T-helper 17 cell (primary cell): Measurements from ENCODE around the gene THEMIS2. TPM values are rescaled to one million over a fixed set of nuclear protein-coding genes. Genes with fewer than 3 reads are reported as not detected.
"Not testable (repeated sequence)": the region's sequence is repeated elsewhere in the genome, so short reads cannot be mapped to it uniquely, and the experiment has no call there.

Experiments used
- ATAC-seq: fragments of 150-1000 bp; cut with Tn5 transposase; 2 replicates; pipeline ENCODE4 v1.10.0; 2021; ENCODE audit warnings: mild to moderate bottlenecking, moderate library complexity
- DNase-seq, 3 donors: peaks; one replicate each; pipeline versions ENCODE4 v3.0.0 to v3.0.0-alpha.2; 2020 to 2021
- H3K9me3 ChIP-seq: one replicate; pipeline ENCODE4 v1.7.0; 2013; ENCODE audit warnings: low read length, mild to moderate bottlenecking; ENCODE audit not compliant: control insufficient read depth, poor library complexity, severe bottlenecking
- H3K27ac Mint-ChIP-seq: one replicate; pipeline ENCODE4 v1.8.0; 2022; ENCODE audit warnings: mild to moderate bottlenecking, moderate library complexity, mixed read lengths
- H3K27me3 Mint-ChIP-seq: one replicate; pipeline ENCODE4 v1.8.0; 2022; ENCODE audit warnings: mixed read lengths
- H3K36me3 Mint-ChIP-seq: one replicate; pipeline ENCODE4 v1.8.0; 2022; ENCODE audit warnings: low read depth, mixed read lengths
- H3K4me1 Mint-ChIP-seq: one replicate; pipeline ENCODE4 v1.8.0; 2022; ENCODE audit warnings: mild to moderate bottlenecking, mixed read lengths
- H3K4me3 Mint-ChIP-seq: one replicate; pipeline ENCODE4 v1.8.0; 2022; ENCODE audit warnings: mild to moderate bottlenecking, moderate library complexity, mixed read lengths
- total RNA-seq, 4 donors: library from RNA in 2 of 4; stranded (reverse) in 2 of 4; gene quantifications; one replicate each; pipeline ENCODE4 v1.2.3 and lab custom pipeline; 2022 to 2026

Gene THEMIS2
- total RNA-seq, 2 donors from 2014 or later: 33.6 to 72.0 TPM

DNA sequence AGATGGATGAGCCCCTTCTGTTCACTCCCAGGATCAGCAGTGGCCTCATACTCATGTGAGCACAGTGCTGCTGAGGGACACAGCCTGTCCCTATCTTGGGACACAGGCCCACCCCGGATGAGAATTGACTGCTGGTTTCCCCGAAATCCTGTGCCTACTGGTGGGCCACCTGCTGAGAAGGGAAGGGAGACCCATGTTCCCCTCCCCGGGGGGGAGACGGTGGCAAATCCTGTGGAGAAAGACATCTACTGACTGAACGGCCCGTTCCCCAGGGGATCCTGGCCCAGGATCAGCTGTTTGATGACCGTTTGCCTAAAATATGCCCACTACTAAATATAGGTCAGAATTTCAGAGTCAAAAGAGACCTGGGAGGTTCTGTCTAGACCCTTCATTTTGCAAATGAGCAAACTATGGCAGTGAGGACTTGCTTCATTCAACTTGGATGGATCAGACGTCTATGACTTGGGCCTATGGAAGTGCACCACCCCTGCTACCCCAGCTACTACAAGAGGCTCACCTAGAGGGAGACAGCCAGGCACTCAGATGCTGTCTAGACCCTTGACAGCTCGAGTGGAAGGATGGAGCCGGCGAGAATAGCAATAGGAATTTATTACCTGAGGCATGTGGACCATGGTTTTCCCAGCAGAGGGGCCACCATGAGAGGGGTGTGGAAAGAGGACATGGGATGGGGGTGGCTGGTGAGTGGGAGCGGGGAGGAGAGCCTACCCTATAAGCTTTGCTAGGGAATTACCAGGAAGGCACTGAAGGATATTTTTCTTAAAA lies 15.6 kb upstream of the THEMIS2 start:
- no peak overlapping the region for H3K4me3 Mint-ChIP-seq
- H3K4me1 Mint-ChIP-seq: peaks cover 13% of the 10 kb centered on the region
- H3K9me3 ChIP-seq: no peaks in the 10 kb centered on the region
- ATAC-seq: no peak
- no peaks in the 10 kb centered on the region for H3K27me3 Mint-ChIP-seq
- DNase-seq: no peak
- no peaks in the 10 kb centered on the region for H3K36me3 Mint-ChIP-seq
- no peak overlapping the region for H3K27ac Mint-ChIP-seq

DNA sequence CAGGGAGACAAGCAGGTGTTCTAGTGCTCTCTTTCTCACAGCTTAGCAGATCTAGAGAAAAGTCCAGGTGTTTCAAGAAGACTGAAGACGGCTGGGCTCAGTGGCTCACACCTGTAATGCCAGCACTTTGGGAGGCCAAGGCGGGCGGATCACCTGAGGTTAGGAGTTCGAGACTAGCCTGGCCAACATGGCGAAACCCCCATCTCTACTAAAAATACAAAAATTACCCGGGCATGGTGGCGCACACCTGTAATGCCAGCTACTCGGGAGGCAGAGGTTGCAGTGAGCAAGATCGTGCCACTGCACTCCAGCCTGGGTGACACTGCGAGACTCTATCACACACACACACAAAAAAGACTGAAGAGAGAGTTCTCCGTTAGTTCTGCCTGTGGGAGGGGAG lies 14.8 kb upstream of the THEMIS2 start:
- Mint-ChIP-seq H3K4me1 (peaks cover 16% of the 10 kb centered on the region), H3K27ac (peak overlapping the region; percentile 41)
- not testable (repeated sequence) for DNase-seq, H3K9me3 ChIP-seq, H3K36me3 Mint-ChIP-seq, H3K4me3 Mint-ChIP-seq, ATAC-seq, H3K27me3 Mint-ChIP-seq

DNA sequence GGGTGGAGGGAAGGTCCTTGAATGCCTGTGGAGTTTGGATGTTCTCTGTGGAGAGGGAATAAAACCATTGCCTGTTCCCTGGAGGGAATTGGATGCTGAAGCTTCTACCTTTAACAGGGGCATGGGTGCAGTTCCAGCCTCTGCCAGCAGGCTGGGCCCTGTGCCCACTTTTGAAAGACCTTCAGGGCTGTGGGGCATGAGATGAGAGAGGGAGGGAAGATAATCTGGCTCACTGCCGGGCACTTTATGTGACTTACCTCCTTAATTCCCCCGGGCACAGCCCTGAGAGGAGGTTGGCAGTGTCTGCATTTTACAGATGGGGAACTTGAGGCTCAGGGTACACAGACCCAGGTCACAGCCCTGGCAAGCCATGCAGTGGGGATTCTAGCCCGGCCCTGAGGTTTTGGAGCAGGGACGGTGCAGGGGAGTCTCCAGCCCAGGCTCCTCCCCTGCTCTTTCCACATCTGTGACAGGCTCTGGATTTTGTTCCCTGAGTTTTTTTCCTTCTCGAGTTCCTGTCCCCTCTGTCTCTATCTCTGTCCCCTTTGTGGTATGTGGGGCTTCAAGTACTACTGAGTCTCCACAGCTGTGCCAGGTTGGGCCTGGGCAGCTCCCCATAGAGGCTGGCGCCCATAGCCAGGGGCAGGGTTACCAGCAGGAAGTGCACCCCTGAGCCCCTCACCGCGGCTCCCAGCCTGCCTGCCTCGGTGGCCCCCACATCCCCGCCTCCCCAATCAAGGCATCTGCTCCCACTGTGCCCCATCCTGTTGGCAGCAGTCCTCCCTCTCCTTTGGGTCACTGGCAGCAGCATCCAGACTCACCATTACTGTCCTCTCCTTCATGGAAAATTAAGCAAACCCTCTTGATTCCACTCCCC lies 14.0 kb upstream of the THEMIS2 start:
- ATAC-seq (peak; percentile 98), DNase-seq (peak; percentile 66 to 83 (median 69))
- Mint-ChIP-seq H3K27me3 (no peaks in the 10 kb centered on the region), H3K36me3 (no peaks in the 10 kb centered on the region), H3K4me3 (no peak overlapping the region), H3K4me1 (peaks cover 23% of the 10 kb centered on the region), H3K27ac (peak overlapping the region; percentile 41)
- H3K9me3 ChIP-seq: no peaks in the 10 kb centered on the region

DNA sequence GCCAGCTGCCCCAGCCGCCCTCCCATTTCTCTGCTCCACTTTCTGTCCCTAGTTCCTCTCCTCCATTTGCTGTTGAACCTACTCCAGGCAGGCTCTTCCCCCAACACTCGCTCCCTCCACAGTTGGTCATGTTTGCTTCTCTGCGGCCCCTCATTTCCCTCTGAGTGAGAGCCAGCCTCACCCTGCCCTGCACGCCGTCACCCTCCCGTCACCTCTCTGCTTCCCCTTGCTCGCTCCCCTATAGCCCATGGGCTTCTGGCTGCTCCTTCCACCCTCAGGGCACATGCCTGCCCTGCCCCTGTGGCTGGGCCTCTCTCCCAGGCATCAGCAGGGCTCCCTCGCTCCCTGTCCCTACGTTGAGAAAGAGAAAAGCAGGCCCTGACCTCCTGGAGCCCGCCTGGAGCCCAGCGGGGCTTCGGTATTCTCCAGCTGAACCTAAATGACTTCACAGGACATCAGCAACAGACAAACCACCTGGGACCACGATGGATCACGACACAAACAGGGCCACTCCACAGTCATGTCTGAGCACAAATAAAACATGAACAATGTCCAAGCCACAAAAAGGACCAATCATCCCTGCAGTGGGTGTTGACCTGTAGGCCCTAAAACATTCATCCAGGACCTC lies 13.3 kb upstream of the THEMIS2 start:
- Mint-ChIP-seq H3K27me3 (no peaks in the 10 kb centered on the region), H3K36me3 (no peaks in the 10 kb centered on the region), H3K27ac (no peak overlapping the region), H3K4me1 (peaks cover 27% of the 10 kb centered on the region), H3K4me3 (no peak overlapping the region)
- DNase-seq (no peak), ATAC-seq (no peak)
- no peaks in the 10 kb centered on the region for H3K9me3 ChIP-seq

DNA sequence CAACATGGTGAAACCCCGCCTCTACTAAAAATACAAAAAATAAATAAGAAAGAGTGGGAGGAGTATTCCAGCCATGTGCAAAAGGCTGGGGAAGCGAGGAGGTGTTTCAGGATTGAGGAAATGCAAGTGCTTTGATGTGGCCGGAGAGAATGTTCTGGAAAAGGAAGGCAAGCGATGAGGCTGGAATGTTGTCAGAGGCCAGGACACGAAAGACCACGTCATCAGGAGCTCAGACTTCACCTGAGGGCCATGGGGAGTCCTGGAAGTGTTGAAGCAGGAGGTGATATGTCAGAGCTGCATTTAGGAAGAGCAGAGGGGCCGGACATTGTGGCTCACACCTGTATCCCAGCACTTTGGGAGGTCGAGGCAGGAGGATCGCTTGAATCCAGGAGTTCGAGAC lies 10.9 kb upstream of the THEMIS2 start:
- H3K27ac Mint-ChIP-seq: peak overlapping the region; percentile 79
- no peaks in the 10 kb centered on the region for H3K36me3 Mint-ChIP-seq
- H3K4me1 Mint-ChIP-seq: peaks cover 32% of the 10 kb centered on the region
- H3K27me3 Mint-ChIP-seq: no peaks in the 10 kb centered on the region
- ATAC-seq (no peak), DNase-seq (no peak)
- no peaks in the 10 kb centered on the region for H3K9me3 ChIP-seq
- H3K4me3 Mint-ChIP-seq: no peak overlapping the region

DNA sequence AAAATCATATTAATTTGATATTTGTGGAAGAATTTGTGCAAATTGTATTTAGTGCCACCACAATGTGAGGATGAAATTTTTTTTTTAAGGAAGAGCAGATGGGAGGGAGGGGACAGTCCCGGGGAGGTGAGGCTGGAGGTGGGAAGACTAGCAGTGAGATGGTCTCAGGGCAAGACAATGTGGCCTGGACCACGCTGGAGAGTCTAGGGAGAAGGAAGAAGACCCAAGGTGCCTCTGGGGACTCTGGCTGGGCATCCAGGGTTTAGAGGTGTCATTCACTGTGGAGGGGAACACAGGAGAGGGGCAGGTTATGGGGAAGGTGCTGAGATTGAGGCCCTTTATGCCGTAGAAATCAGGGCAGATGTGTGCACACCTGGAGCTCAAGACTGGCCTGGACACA lies 10.3 kb upstream of the THEMIS2 start:
- Mint-ChIP-seq H3K4me3 (peak overlapping the region; percentile 63), H3K4me1 (peaks cover 33% of the 10 kb centered on the region), H3K27ac (no peak overlapping the region), H3K36me3 (no peaks in the 10 kb centered on the region), H3K27me3 (no peaks in the 10 kb centered on the region)
- DNase-seq: no peak
- H3K9me3 ChIP-seq: no peaks in the 10 kb centered on the region
- no peak for ATAC-seq

DNA sequence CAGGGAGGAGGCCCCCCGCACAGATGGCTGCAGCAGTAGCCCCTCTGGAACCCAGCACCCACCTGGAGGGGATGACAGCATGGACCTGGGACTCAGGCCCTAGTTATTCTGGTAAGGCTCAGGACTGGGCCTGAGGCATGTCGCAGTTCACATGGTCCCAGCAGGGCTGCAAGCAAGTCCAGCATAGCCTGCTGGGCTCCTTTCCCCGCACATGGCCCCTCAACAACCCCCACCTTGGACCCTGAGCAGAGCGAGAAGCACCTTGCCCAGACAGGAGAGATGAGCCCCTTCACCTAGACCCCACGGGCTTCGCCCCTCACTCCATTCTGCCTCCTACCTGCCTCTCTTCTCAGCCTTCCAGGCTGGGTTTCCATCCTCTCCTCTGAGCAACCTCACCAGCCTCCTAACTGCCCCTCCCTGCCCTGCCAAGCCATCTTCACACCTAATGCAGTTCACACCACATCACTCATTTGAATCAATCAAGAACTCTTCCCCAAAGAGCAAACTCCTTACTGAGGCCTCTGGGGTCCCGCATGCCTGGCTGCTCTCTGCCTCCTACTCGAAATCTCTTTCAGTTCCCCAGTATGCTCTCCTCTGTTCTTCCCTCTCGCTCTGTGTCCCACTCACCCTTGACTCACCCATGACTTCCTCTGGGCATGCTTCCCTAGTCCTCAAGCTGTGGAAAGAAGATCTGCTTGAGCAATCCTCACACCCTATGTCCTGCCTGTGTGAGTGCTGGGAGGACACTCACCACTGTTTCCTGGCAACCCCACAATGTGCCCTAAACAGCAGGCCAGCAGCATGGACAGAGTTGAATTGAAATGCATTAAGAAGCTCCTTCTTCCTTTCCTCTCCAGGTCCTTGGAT lies 9.4 kb upstream of the THEMIS2 start:
- DNase-seq (no peak), ATAC-seq (peak; percentile 37)
- Mint-ChIP-seq H3K4me1 (peaks cover 34% of the 10 kb centered on the region), H3K27ac (peak overlapping the region; percentile 96), H3K36me3 (no peaks in the 10 kb centered on the region), H3K27me3 (no peaks in the 10 kb centered on the region), H3K4me3 (peak overlapping the region; percentile 75)
- no peaks in the 10 kb centered on the region for H3K9me3 ChIP-seq

DNA sequence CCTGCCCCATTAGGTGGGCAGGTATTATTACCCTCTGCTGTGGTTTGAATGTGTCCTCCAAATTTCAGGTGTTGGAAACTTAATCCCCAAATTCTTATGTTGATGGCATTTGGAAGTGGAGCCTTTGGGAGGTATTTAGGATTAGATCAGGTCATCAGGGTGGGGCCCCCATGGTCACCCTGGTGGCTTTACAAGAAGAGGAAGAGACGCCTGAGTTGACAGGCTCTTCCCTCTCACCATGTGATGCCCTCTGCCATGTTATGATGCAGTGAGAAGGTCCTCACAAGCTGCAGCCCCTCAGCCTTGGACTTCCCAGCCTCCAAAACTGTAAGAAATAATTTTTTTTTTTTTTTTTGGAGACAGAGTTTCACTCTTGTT lies 8.8 kb upstream of the THEMIS2 start:
- Mint-ChIP-seq H3K4me1 (peaks cover 33% of the 10 kb centered on the region), H3K27ac (peak overlapping the region; percentile 96), H3K27me3 (no peaks in the 10 kb centered on the region), H3K36me3 (no peaks in the 10 kb centered on the region), H3K4me3 (peak overlapping the region; percentile 75)
- H3K9me3 ChIP-seq: no peaks in the 10 kb centered on the region
- no peak for DNase-seq
- ATAC-seq: peak; percentile 27

DNA sequence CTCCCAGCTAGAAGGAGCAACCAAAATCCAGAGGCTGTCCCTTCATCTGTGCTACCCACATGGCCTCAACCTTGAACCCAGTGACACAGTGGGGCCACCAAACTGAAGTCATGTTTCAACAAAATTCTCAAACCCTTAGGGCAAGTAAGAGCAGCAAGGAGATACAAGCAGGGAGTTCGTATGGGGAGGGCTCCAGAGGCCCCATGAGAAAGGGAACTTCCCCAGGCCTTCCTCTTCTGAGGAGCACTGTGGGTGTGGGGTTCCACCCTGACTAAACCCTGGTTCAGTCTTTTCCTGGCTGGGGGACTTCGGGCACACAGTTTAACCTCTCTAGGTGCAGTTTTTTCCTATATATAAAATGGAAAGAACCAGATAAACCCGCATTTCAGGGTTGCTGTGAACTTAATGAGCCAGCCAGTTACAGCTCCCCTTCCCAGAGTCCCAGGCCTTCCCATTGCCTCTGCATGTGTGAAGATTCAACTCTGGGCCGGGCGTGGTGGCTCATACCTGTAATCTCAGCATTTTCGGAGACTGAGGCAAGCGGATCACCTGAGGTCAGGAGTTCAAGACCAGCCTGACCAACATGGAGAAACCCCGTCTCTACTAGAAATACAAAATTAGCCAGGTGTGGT lies 8.0 kb upstream of the THEMIS2 start:
- no peaks in the 10 kb centered on the region for H3K9me3 ChIP-seq
- Mint-ChIP-seq H3K27me3 (no peaks in the 10 kb centered on the region), H3K4me1 (peaks cover 35% of the 10 kb centered on the region), H3K36me3 (no peaks in the 10 kb centered on the region), H3K4me3 (peak overlapping the region; percentile 62), H3K27ac (peak overlapping the region; percentile 96)
- ATAC-seq: peak; percentile 72
- DNase-seq: no peak

DNA sequence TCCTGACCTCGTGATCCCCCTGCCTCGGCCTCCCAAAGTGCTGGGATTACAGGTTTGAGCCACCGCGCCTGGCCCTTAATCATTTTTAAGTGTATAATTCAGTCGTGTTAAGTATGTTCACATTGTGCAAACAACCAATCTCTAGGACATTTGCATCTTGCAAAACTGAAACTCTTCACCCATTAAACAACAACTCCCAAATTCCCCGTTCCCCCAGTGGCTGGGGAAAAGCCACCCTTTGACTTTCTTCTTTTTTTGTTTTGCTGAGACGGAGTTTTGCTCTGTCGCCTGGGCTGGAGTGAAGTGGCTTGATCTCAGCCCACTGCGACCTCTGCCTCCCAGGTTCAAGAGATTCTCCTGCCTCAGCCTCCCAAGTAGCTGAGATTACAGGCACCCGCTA lies 6.5 kb upstream of the THEMIS2 start:
- H3K4me1 Mint-ChIP-seq: peaks cover 36% of the 10 kb centered on the region

DNA sequence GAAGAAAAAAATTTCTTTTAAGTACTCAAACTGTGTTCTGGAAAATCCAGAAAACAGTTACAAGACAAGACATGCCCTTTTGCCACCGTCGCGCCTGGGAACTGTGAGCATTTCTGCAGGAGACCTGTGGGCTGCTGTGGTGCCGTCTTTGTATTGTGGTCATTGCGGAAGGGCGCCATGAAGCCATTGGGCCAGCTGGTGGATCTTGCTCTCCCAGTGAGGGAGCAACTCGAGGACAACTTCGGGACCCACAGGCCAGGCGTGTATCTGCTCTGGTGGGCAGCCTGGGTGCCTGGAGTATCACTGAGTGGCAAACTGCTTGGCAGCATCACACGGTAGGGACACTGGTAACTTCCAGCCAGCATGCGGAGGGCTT lies 3.8 kb upstream of the THEMIS2 start:
- DNase-seq (no peak), ATAC-seq (no peak)
- no peaks in the 10 kb centered on the region for H3K27me3 Mint-ChIP-seq
- peak overlapping the region; percentile 94 for H3K27ac Mint-ChIP-seq
- H3K36me3 Mint-ChIP-seq: peaks cover 4% of the 10 kb centered on the region
- H3K4me3 Mint-ChIP-seq: peak overlapping the region; percentile 85
- H3K4me1 Mint-ChIP-seq: peaks cover 31% of the 10 kb centered on the region
- H3K9me3 ChIP-seq: no peaks in the 10 kb centered on the region

More for the DNA sequence above, 6.5 kb upstream of the THEMIS2 start:
- DNase-seq (no peak), ATAC-seq (no peak)
- no peaks in the 10 kb centered on the region for H3K9me3 ChIP-seq
- Mint-ChIP-seq H3K27ac (no peak overlapping the region), H3K36me3 (no peaks in the 10 kb centered on the region), H3K4me3 (peak overlapping the region; percentile 25), H3K27me3 (no peaks in the 10 kb centered on the region)

DNA sequence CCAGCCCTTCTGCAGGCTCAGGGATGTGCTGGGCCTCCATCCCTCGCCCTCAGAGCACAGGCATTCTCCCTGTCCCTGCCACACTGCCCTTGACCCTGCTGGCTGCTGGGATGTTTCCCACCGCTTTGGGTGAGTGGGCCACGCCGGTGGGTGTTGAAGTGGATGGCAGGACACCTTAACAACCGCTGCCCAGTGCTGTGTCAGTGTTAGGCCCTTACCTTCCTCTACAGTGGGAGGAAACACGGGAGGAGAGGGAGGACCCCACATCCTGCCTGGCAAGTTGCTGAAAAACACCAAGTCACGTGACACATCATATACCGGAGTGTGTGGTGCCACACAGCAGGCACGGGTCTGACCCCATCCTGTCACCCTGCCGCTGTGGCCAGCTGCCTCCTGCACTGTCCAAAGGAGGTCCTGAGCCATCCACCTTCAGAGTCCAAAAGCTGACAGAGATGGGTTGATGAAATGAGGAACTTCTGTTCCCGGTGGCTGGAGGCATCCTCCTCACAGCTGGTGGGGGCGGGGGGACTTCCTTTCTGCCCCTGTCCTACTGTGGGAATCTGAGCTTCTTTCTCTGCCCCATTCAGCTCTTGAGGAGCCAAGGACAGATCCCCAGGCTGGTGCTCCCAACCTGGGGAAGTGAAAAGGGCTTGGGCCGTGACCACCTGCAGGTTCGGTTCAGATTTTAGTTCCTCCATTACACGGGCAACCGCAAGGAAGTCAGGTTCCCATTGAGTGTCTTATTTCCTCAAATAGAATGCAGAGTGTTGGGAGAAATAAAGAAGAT lies 3.2 kb upstream of the THEMIS2 start:
- Mint-ChIP-seq H3K4me3 (peak overlapping the region; percentile 85), H3K27ac (peak overlapping the region; percentile 94), H3K27me3 (no peaks in the 10 kb centered on the region), H3K4me1 (peaks cover 31% of the 10 kb centered on the region), H3K36me3 (peaks cover 4% of the 10 kb centered on the region)
- no peaks in the 10 kb centered on the region for H3K9me3 ChIP-seq
- DNase-seq (peak in 2 of 3 donors; percentile 30 to 48), ATAC-seq (peak; percentile 71)
